GM19240 (cell line): ENCODE measurements around the gene VAC14.
"Not testable (repeated sequence)": the region's sequence is repeated elsewhere in the genome, so short reads cannot be mapped to it uniquely, and the experiment has no call there.

ENCODE experiments used
- DNase-seq: peaks from one replicate; pipeline ENCODE4 v3.0.0; 2011; ENCODE audit warnings: low spot score; ENCODE audit not compliant: insufficient read length

Gene VAC14

GRCh38 chr16:70647441-70648359, 153.3 kb downstream of the VAC14 start:
- no peak for DNase-seq

GRCh38 chr16:70646260-70647241, 154.4 kb downstream of the VAC14 start, which contains the start of gene IL34:
Gene IL34 (plus strand): TSS chr16:70646559. CDS start chr16:70646948, 389 bp downstream.
- DNase-seq = no peak

- DNase-seq = no peak
These were observed 156.0 kb downstream of the VAC14 start for GRCh38 chr16:70644763-70645597.

GRCh38 chr16:70643264-70643663, 157.7 kb downstream of the VAC14 start:
- DNase-seq = not testable (repeated sequence)

GRCh38 chr16:70642633-70643032, 158.3 kb downstream of the VAC14 start:
- no peak for DNase-seq

- no peak for DNase-seq
These were observed 161.9 kb downstream of the VAC14 start for GRCh38 chr16:70638814-70639792.
